ENCODE results near the gene TSHZ2. TPM values are rescaled to one million over a fixed set of nuclear protein-coding genes. Genes with fewer than 3 reads are reported as not detected.

TSHZ2 gene
- total RNA-seq, 1 experiment from 2014 or later, result 0.07 TPM

GRCh38 chr20:53354314-53354713 is 382.2 kb downstream of the TSHZ2 start:
- Histone ChIP-seq H3K9me2 (ENCODE audit: insufficient read depth) (no peaks in the 10 kb centered on the region), H3K79me2 (ENCODE audit: insufficient read depth, low read length) (no peaks in the 10 kb centered on the region), H3K9ac (ENCODE audit: low read length) (no peak overlapping the region), H2AFZ (ENCODE audit: low read depth, low read length, poor library complexity, severe bottlenecking) (no peak overlapping the region), H3K4me2 (ENCODE audit: low read length) (no peak overlapping the region), H3K36me3 (ENCODE audit: control insufficient read depth in 1 of 2, insufficient read depth in 2 of 2, low read length in 2 of 2) (no peaks in the 10 kb centered on the region), H3K27me3 (ENCODE audit: insufficient read depth, low read length) (no peaks in the 10 kb centered on the region), H3K27ac (ENCODE audit: low read depth, low read length) (no peak overlapping the region), H3K4me1 (ENCODE audit: control insufficient read depth in 1 of 2, insufficient read depth in 2 of 2, low read length in 2 of 2) (no peaks in the 10 kb centered on the region), H3K9me3 (ENCODE audit: control insufficient read depth in 1 of 2, insufficient read depth in 1 of 2, low read depth in 1 of 2, low read length in 2 of 2) (peaks cover 0 to 13% of the 10 kb centered on the region in 2 experiments; a peak in 1 of 4 replicates), H4K20me1 (ENCODE audit: insufficient read depth) (no peaks in the 10 kb centered on the region), H3K4me3 (replicated peaks in 1 of 2; ENCODE audit: low read depth in 1 of 2, low read length in 2 of 2) (no peak overlapping the region)
- ChIA-PET CTCF (no interaction called here), RAD21 (ENCODE audit: low non-redundant PET in 1 of 2, low total read pairs in 2 of 2, uncharacterized antibody in 2 of 2, unreplicated experiment in 2 of 2) (no interaction called here), POLR2A (no interaction called here)
- intact Hi-C loops (cut with micrococcal nuclease), result no loop called here
- TF ChIP-seq EZH2 (IDR thresholded peaks at IDR 0.05), result no peak
- no peak for TF ChIP-seq EZH2phosphoT487 (IDR thresholded peaks at IDR 0.05; ENCODE audit: borderline replicate concordance)
- TF ChIP-seq ZFX (IDR thresholded peaks at IDR 0.05), result no peak
- TF ChIP-seq CEBPB (IDR thresholded peaks at IDR 0.05; ENCODE audit: low read depth), result no peak
- TF ChIP-seq, protein P1, sequence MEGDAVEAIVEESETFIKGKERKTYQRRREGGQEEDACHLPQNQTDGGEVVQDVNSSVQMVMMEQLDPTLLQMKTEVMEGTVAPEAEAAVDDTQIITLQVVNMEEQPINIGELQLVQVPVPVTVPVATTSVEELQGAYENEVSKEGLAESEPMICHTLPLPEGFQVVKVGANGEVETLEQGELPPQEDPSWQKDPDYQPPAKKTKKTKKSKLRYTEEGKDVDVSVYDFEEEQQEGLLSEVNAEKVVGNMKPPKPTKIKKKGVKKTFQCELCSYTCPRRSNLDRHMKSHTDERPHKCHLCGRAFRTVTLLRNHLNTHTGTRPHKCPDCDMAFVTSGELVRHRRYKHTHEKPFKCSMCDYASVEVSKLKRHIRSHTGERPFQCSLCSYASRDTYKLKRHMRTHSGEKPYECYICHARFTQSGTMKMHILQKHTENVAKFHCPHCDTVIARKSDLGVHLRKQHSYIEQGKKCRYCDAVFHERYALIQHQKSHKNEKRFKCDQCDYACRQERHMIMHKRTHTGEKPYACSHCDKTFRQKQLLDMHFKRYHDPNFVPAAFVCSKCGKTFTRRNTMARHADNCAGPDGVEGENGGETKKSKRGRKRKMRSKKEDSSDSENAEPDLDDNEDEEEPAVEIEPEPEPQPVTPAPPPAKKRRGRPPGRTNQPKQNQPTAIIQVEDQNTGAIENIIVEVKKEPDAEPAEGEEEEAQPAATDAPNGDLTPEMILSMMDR (IDR thresholded peaks at IDR 0.05 in 2 of 3, conservative IDR thresholded peaks at IDR 0.05 in 1 of 3; ENCODE audit: borderline replicate concordance in 1 of 3, insufficient read depth in 1 of 3, low read depth in 2 of 3, low read length in 2 of 3), result no peak
- no peak for TF ChIP-seq FOSL1 (IDR thresholded peaks at IDR 0.05; ENCODE audit: low read depth)
- TF ChIP-seq POLR2AphosphoS5 (IDR thresholded peaks at IDR 0.05; ENCODE audit: low read depth, low read length), result no peak
- no peak for TF ChIP-seq SIN3A (IDR thresholded peaks at IDR 0.05; ENCODE audit: low read depth)
- TF ChIP-seq CBX3 (IDR thresholded peaks at IDR 0.05; ENCODE audit: low read depth), result no peak
- TF ChIP-seq ZNF274 (IDR thresholded peaks at IDR 0.05; ENCODE audit: low read depth, low read length), result no peak
- no peak for TF ChIP-seq TCF7L2 (IDR thresholded peaks at IDR 0.05; ENCODE audit: borderline replicate concordance, extremely low read depth, insufficient read depth, insufficient read length)
- TF ChIP-seq SRF (IDR thresholded peaks at IDR 0.05; ENCODE audit: low read depth), result no peak
- TF ChIP-seq, protein P2, sequence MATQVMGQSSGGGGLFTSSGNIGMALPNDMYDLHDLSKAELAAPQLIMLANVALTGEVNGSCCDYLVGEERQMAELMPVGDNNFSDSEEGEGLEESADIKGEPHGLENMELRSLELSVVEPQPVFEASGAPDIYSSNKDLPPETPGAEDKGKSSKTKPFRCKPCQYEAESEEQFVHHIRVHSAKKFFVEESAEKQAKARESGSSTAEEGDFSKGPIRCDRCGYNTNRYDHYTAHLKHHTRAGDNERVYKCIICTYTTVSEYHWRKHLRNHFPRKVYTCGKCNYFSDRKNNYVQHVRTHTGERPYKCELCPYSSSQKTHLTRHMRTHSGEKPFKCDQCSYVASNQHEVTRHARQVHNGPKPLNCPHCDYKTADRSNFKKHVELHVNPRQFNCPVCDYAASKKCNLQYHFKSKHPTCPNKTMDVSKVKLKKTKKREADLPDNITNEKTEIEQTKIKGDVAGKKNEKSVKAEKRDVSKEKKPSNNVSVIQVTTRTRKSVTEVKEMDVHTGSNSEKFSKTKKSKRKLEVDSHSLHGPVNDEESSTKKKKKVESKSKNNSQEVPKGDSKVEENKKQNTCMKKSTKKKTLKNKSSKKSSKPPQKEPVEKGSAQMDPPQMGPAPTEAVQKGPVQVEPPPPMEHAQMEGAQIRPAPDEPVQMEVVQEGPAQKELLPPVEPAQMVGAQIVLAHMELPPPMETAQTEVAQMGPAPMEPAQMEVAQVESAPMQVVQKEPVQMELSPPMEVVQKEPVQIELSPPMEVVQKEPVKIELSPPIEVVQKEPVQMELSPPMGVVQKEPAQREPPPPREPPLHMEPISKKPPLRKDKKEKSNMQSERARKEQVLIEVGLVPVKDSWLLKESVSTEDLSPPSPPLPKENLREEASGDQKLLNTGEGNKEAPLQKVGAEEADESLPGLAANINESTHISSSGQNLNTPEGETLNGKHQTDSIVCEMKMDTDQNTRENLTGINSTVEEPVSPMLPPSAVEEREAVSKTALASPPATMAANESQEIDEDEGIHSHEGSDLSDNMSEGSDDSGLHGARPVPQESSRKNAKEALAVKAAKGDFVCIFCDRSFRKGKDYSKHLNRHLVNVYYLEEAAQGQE (IDR thresholded peaks at IDR 0.05; ENCODE audit: low read depth), result no peak
- ATAC-seq (no peak), DNase-seq (ENCODE audit: low read depth, low spot score) (no peak)
- no TSS peak for BruUV-seq (replicated peaks)

Data from HCT116 (cell line).